H1 (cell line): ENCODE measurements around the gene ADGRB2. TPM values are rescaled to one million over a fixed set of nuclear protein-coding genes. Genes with fewer than 3 reads are reported as not detected.

Experiments
- CTCF ChIA-PET: fragments of 300-600 bp; sonication (Branson Sonifier 250); formaldehyde crosslinking; loops from one replicate; lab custom pipeline; 2021; ENCODE audit not compliant: partially characterized antibody; lab: Charles Lee
- POLR2A ChIA-PET: fragments of 300-600 bp; sonication (Branson Sonifier 250); formaldehyde crosslinking; loops from one replicate; lab custom pipeline; 2021; ENCODE audit warnings: inconsistent platforms; ENCODE audit not compliant: partially characterized antibody; lab: Charles Lee
- DNase-seq, 2 experiments: peaks; one replicate each; pipeline versions ENCODE4 v3.0.0 to v3.0.0-alpha.2; 2010 to 2022; ENCODE audit warnings: low spot score in 2 of 2, low read depth in 1 of 2, mixed read lengths in 1 of 2
- FAIRE-seq: peaks from 2 replicates; lab custom pipeline; 2011; peaks lifted over from hg19 to GRCh38; lab: Jason Lieb, UNC
- H2AFZ ChIP-seq: 2 replicates; pipeline ENCODE4 v1.8.1; 2012; ENCODE audit warnings: low read length, inconsistent platforms
- H2AK5ac ChIP-seq: 2 replicates; pipeline ENCODE4 v1.6.1; 2013; ENCODE audit warnings: low read depth, low read length
- H2BK120ac ChIP-seq: replicated peaks from 2 replicates; pipeline ENCODE3; 2013; ENCODE audit warnings: low read depth, low read length, inconsistent platforms
- H2BK12ac ChIP-seq: 2 replicates; pipeline ENCODE4 v1.6.1; 2013; ENCODE audit warnings: low read depth, low read length
- H2BK15ac ChIP-seq: 2 replicates; pipeline ENCODE4 v1.6.1; 2013; ENCODE audit warnings: low read length
- H2BK20ac ChIP-seq: 2 replicates; pipeline ENCODE4 v1.6.1; 2013; ENCODE audit warnings: low read length
- H2BK5ac ChIP-seq: 2 replicates; pipeline ENCODE4 v1.6.1; 2013; ENCODE audit warnings: low read depth, low read length
- H3K14ac ChIP-seq: 2 replicates; pipeline ENCODE4 v1.6.1; 2013; ENCODE audit warnings: inconsistent platforms; ENCODE audit not compliant: insufficient read length
- H3K18ac ChIP-seq: 2 replicates; pipeline ENCODE4 v1.6.1; 2013; ENCODE audit warnings: low read length; ENCODE audit errors: extremely low read depth
- H3K23ac ChIP-seq: 2 replicates; pipeline ENCODE4 v1.6.1; 2013; ENCODE audit warnings: inconsistent platforms; ENCODE audit not compliant: insufficient read length
- H3K23me2 ChIP-seq: 2 replicates; pipeline ENCODE4 v1.6.1; 2013; ENCODE audit warnings: low read depth, low read length
- H3K27ac ChIP-seq: 2 replicates; pipeline ENCODE4 v1.6.1; 2011; ENCODE audit warnings: low read depth, low read length, inconsistent platforms
- H3K27me3 ChIP-seq, 4 experiments: replicated peaks in 1 of 4; 1 replicate in 1 of 4; 2 replicates in 3 of 4; pipeline versions ENCODE4 v1.6.1 to v1.8.1; 2011 to 2013; ENCODE audit warnings: low read length in 3 of 4, mild to moderate bottlenecking in 3 of 4, inconsistent platforms in 2 of 4, mixed read lengths in 2 of 4, moderate library complexity in 1 of 4; ENCODE audit not compliant: control insufficient read depth in 3 of 4, insufficient read depth in 3 of 4; ENCODE audit errors: extremely low read depth in 1 of 4
- H3K36me3 ChIP-seq, 4 experiments: 2 replicates each; pipeline versions ENCODE4 v1.6.1 to v1.8.1; 2011 to 2013; ENCODE audit warnings: mild to moderate bottlenecking in 4 of 4, low read length in 3 of 4, moderate library complexity in 2 of 4, control low read depth in 1 of 4, inconsistent platforms in 1 of 4; ENCODE audit not compliant: insufficient read depth in 4 of 4, control insufficient read depth in 2 of 4
- H3K4ac ChIP-seq: replicated peaks from 2 replicates; pipeline ENCODE3; 2013; ENCODE audit warnings: low read length, low read depth, mixed read lengths, inconsistent platforms; ENCODE audit not compliant: insufficient read length
- H3K4me1 ChIP-seq, 4 experiments: replicated peaks in 1 of 4; 1 replicate in 1 of 4; 2 replicates in 3 of 4; pipeline versions ENCODE4 v1.6.1 to v1.8.1; 2011 to 2013; ENCODE audit warnings: low read length in 3 of 4, inconsistent platforms in 2 of 4, mixed read lengths in 1 of 4; ENCODE audit not compliant: insufficient read depth in 4 of 4, control insufficient read depth in 3 of 4
- H3K4me2 ChIP-seq, 2 experiments: 2 replicates each; pipeline versions ENCODE4 v1.6.1 to v1.8.1; 2011 to 2013; ENCODE audit warnings: low read depth in 2 of 2, low read length in 2 of 2, control low read depth in 1 of 2, inconsistent platforms in 1 of 2, mild to moderate bottlenecking in 1 of 2; ENCODE audit not compliant: insufficient read depth in 1 of 2
- H3K4me3 ChIP-seq, 4 experiments: fragments of 200-600, 300-600 bp in 1 of 4; sonication (generic), shearing (Covaris generic), sonication (Bioruptor Twin) in 1 of 4; 2 replicates each; pipeline versions ENCODE4 v1.5.1 to v1.8.1; 2011 to 2016; ENCODE audit warnings: low read length in 4 of 4, low read depth in 3 of 4, control low read depth in 2 of 4, inconsistent platforms in 2 of 4, mild to moderate bottlenecking in 2 of 4, mixed read lengths in 1 of 4, moderate library complexity in 1 of 4; ENCODE audit not compliant: insufficient read depth in 2 of 4; ENCODE audit errors: extremely low read depth in 1 of 4
- H3K56ac ChIP-seq: replicated peaks from 2 replicates; pipeline ENCODE3; 2013; ENCODE audit warnings: low read depth, mild to moderate bottlenecking, mixed read lengths, low read length, inconsistent platforms; ENCODE audit not compliant: insufficient read length
- H3K79me1 ChIP-seq: 2 replicates; pipeline ENCODE4 v1.6.1; 2013; ENCODE audit warnings: low read depth, low read length, control low read depth
- H3K79me2 ChIP-seq, 2 experiments: 2 replicates each; pipeline versions ENCODE4 v1.6.1 to v1.8.1; 2012 to 2013; ENCODE audit warnings: low read length in 2 of 2, mild to moderate bottlenecking in 2 of 2, inconsistent platforms in 1 of 2; ENCODE audit not compliant: insufficient read depth in 2 of 2, control insufficient read depth in 1 of 2
- H3K9ac ChIP-seq, 4 experiments: replicated peaks in 1 of 4; 1 replicate in 1 of 4; 2 replicates in 3 of 4; pipeline versions ENCODE4 v1.6.1 to v1.8.1; 2011 to 2013; ENCODE audit warnings: low read depth in 3 of 4, low read length in 3 of 4, control low read depth in 2 of 4, mild to moderate bottlenecking in 2 of 4, moderate library complexity in 2 of 4, inconsistent platforms in 1 of 4; ENCODE audit errors: extremely low read depth in 1 of 4
- H3K9me3 ChIP-seq, 2 experiments: 2 replicates each; pipeline versions ENCODE4 v1.6.1 to v1.8.1; 2012 to 2013; ENCODE audit warnings: mild to moderate bottlenecking in 2 of 2, moderate library complexity in 2 of 2, control low read depth in 1 of 2, inconsistent platforms in 1 of 2, low read depth in 1 of 2, low read length in 1 of 2, mixed read lengths in 1 of 2; ENCODE audit not compliant: insufficient read depth in 2 of 2
- H4K20me1 ChIP-seq, 2 experiments: replicated peaks in 1 of 2; 2 replicates each; pipeline versions ENCODE3 to v1.8.1; 2011 to 2013; ENCODE audit warnings: inconsistent platforms in 2 of 2, low read length in 2 of 2, mild to moderate bottlenecking in 1 of 2; ENCODE audit not compliant: insufficient read depth in 2 of 2, control insufficient read depth in 1 of 2
- H4K5ac ChIP-seq: 2 replicates; pipeline ENCODE4 v1.6.1; 2013; ENCODE audit warnings: low read length, low read depth, mixed read lengths, inconsistent platforms; ENCODE audit not compliant: insufficient read length
- H4K8ac ChIP-seq: 2 replicates; pipeline ENCODE4 v1.8.0; 2013; ENCODE audit warnings: mild to moderate bottlenecking, moderate library complexity, low read length, inconsistent platforms; ENCODE audit not compliant: insufficient read depth; ENCODE audit errors: extremely low read depth
- H4K91ac ChIP-seq: replicated peaks from 2 replicates; pipeline ENCODE3; 2013; ENCODE audit warnings: low read length, mixed read lengths, inconsistent platforms; ENCODE audit not compliant: insufficient read length
- CTBP2 ChIP-seq: IDR thresholded peaks from 2 replicates; pipeline ENCODE4 v1.7.0; 2011; ENCODE audit warnings: borderline replicate concordance, mild to moderate bottlenecking, moderate library complexity, mixed read lengths, low read length; ENCODE audit not compliant: insufficient read depth, insufficient read length
- MAFK ChIP-seq: IDR thresholded peaks from 2 replicates; pipeline ENCODE4 v1.6.1; 2012; ENCODE audit warnings: low read depth, mild to moderate bottlenecking, improper control_type of control experiment, low read length
- POLR2A ChIP-seq, 2 experiments: IDR thresholded peaks; 1 replicate in 1 of 2; 2 replicates in 1 of 2; pipeline ENCODE4 v1.6.1; 2011; ENCODE audit warnings: low read depth in 2 of 2, low read length in 2 of 2, mild to moderate bottlenecking in 2 of 2; ENCODE audit errors: control extremely low read depth in 1 of 2
- POU5F1 ChIP-seq: IDR thresholded peaks from 2 replicates; pipeline ENCODE4 v1.6.1; 2011; ENCODE audit warnings: low read depth, mild to moderate bottlenecking, low read length, moderate library complexity
- SIN3A ChIP-seq, 2 experiments: IDR thresholded peaks in 1 of 2; conservative IDR thresholded peaks in 1 of 2; 2 replicates each; pipeline ENCODE4 v1.6.1; 2011 to 2012; ENCODE audit warnings: low read length in 2 of 2, improper control_type of control experiment in 1 of 2, low read depth in 1 of 2, mild to moderate bottlenecking in 1 of 2
- SIRT6 ChIP-seq: IDR thresholded peaks from one replicate; pipeline ENCODE4 v1.7.1; 2012; ENCODE audit warnings: low read length, inconsistent platforms
- TAF1 ChIP-seq: IDR thresholded peaks from 2 replicates; pipeline ENCODE4 v1.6.1; 2011; ENCODE audit warnings: mild to moderate bottlenecking, low read depth, low read length
- TBP ChIP-seq: IDR thresholded peaks from 2 replicates; pipeline ENCODE4 v1.6.1; 2011; ENCODE audit warnings: low read depth, low read length, improper control_type of control experiment
- ZNF274 ChIP-seq: IDR thresholded peaks from 2 replicates; pipeline ENCODE4 v1.7.0; 2012; ENCODE audit warnings: low read length, borderline replicate concordance; ENCODE audit errors: extremely low read depth
- WGBS, 2 experiments: shearing (Covaris generic) in 1 of 2; methylation state at CpG; one replicate each; pipeline versions ENCODE4 v1.1.6 to v1.1.7; 2013 to 2015; ENCODE audit warnings: low lambda C conversion rate in 2 of 2, mixed read lengths in 2 of 2, inconsistent platforms in 1 of 2, low coverage in 1 of 2, missing lambda C conversion rate in 1 of 2; ENCODE audit not compliant: insufficient replicate concordance in 2 of 2, insufficient coverage in 1 of 2, insufficient read length in 1 of 2; ENCODE audit errors: extremely low coverage in 1 of 2, missing lambda C conversion rate in 1 of 2; 5-methylcytosine and 5-hydroxymethylcytosine counted together
- polyA plus RNA-seq, 7 experiments: library from polyadenylated mRNA; depleted of rRNA in 3 of 7; stranded (reverse) in 5 of 7; unstranded in 2 of 7; fragments of >200 nt in 5 of 7; fragments of 200-250 nt in 2 of 7; gene quantifications; 1 replicate in 5 of 7; 2 replicates in 1 of 7; 4 replicates in 1 of 7; pipeline versions ENCODE4 v1.2.1 to v1.2.3, GENCODE V29; 2011 to 2013; ENCODE audit warnings: missing spikeins in 2 of 7, mixed read lengths in 2 of 7
- total RNA-seq: library from RNA; stranded (reverse); fragmentation: NEBNext Ultra II Directional; extraction: Animal tissue kit (Norgen Biotek cat#: 25700); gene quantifications from 2 replicates; pipeline ENCODE4 v1.2.1, GENCODE V29; 2021
- TF ChIP-seq, protein P1 (sequence below): IDR thresholded peaks from 2 replicates; pipeline ENCODE4 v1.6.1; 2012; ENCODE audit warnings: low read length, inconsistent platforms
- TF ChIP-seq, protein P2 (sequence below): IDR thresholded peaks from 2 replicates; pipeline ENCODE4 v1.6.1; 2012; ENCODE audit warnings: inconsistent platforms

ADGRB2 gene
- total and polyA plus RNA-seq, 2 of the 8 experiments (the other 6 are each of a cell fraction or from before 2014, with no cell fraction given): 15.6 to 26.2 TPM

DNA sequence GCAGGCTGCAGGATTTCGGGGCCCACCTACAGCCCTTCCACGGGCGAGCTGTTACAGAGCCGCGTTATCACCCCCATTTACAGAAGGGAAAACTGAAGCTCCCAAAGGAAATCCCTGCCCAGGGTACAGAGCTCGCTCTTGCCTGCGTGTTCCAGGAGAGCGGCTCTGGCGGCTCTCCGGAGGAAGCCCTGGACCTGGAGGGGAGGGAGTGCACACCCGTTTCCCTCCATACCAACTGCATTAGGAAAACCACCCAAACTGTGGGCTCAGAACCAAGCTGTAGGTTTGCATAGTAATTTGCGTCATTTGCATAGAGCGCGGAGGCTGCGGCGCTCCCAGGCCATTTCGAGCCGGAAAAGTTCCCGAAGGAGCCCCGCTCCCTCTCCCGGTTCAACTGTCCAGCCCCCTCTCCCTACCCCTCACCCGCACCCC, 24.7 kb upstream of the ADGRB2 start:
- Histone ChIP-seq H4K20me1 (no peaks in the 10 kb centered on the region), H3K4me2 (peak overlapping the region; percentile 90 to 94), H3K23me2 (peaks cover 10% of the 10 kb centered on the region), H3K56ac (no peak overlapping the region), H3K9ac (peak overlapping the region in 2 of 4 experiments; percentile 49 to 58; a peak in 2 of 7 replicates), H2BK5ac (peak overlapping the region; percentile 85), H4K91ac (no peak overlapping the region), H3K4me3 (peak overlapping the region; percentile 79 to 89 (median 88)), H3K79me1 (no peaks in the 10 kb centered on the region), H3K14ac (no peak overlapping the region), H3K36me3 (no peaks in the 10 kb centered on the region), H2AK5ac (no peak overlapping the region), H3K4ac (no peak overlapping the region), H3K4me1 (peaks cover 3 to 8% (median 4%) of the 10 kb centered on the region in 4 experiments; a peak in 6 of 7 replicates), H2BK12ac (no peak overlapping the region), H4K5ac (no peak overlapping the region), H3K27ac (no peak overlapping the region), H4K8ac (peak overlapping the region; percentile 28; the same call in 1 of the 2 replicates), H2BK20ac (no peak overlapping the region), H3K27me3 (no peaks in the 10 kb centered on the region), H2BK15ac (no peak overlapping the region), H3K18ac (peak overlapping the region; percentile 60; the same call in 1 of the 2 replicates), H2BK120ac (no peak overlapping the region), H3K23ac (no peak overlapping the region), H3K79me2 (no peaks in the 10 kb centered on the region), H2AFZ (peak overlapping the region; percentile 59; the same call in 1 of the 2 replicates), H3K9me3 (no peaks in the 10 kb centered on the region)
- WGBS, 2 experiments: 0% methylated on average over 8 of the region's 22 CpGs; no CpG with 5 or more reads in 1 of the 2 experiments
- POLR2A ChIA-PET: interaction anchor here (0.8 to 2.8 kb wide), 15 partner anchors 9 to 144 kb away, joined by 3 to 13 read pairs (median 6); partner anchors contain the start of genes ADGRB2, PEF1 and SPOCD1
- FAIRE-seq: no peak
- CTCF ChIA-PET: interaction anchor here (0.7 to 8.3 kb wide), 61 partner anchors 9 to 278 kb away, joined by 3 to 206 read pairs (median 5); partner anchors contain the start of genes ADGRB2, COL16A1 and PEF1
- DNase-seq: peak in 1 of 2 experiments; percentile 74
- TF ChIP-seq TAF1 (0 out of 2 replicates have a peak, but pooled peaks have one; percentile 24), MAFK (no peak), CTBP2 (no peak), POU5F1 (no peak), SIRT6 (no peak), ZNF274 (no peak), POLR2A (IDR thresholded peaks at IDR 0.05; ENCODE audit: control extremely low read depth in 1 of 2, low read depth in 2 of 2, low read length in 2 of 2) (no peak), SIN3A (conservative IDR thresholded peaks at IDR 0.05 in 1 of 2, IDR thresholded peaks at IDR 0.05 in 1 of 2; ENCODE audit: low read depth in 1 of 2, low read length in 2 of 2) (0 out of 4 replicates have a peak, but pooled peaks of 1 of the 2 experiments have one; percentile 49), TBP (no peak)
- TF ChIP-seq, protein P1, sequence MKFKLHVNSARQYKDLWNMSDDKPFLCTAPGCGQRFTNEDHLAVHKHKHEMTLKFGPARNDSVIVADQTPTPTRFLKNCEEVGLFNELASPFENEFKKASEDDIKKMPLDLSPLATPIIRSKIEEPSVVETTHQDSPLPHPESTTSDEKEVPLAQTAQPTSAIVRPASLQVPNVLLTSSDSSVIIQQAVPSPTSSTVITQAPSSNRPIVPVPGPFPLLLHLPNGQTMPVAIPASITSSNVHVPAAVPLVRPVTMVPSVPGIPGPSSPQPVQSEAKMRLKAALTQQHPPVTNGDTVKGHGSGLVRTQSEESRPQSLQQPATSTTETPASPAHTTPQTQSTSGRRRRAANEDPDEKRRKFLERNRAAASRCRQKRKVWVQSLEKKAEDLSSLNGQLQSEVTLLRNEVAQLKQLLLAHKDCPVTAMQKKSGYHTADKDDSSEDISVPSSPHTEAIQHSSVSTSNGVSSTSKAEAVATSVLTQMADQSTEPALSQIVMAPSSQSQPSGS: no peak
- TF ChIP-seq, protein P2, sequence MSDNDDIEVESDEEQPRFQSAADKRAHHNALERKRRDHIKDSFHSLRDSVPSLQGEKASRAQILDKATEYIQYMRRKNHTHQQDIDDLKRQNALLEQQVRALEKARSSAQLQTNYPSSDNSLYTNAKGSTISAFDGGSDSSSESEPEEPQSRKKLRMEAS: no peak
